Measurements from ENCODE around the gene DTHD1.

GRCh38 chr4:36338973-36339372, 57.6 kb downstream of the DTHD1 start:
- TF ChIP-seq EZH2phosphoT487 (IDR thresholded peaks at IDR 0.05; ENCODE audit: borderline replicate concordance, low read depth) = no peak
- TF ChIP-seq, protein P1, sequence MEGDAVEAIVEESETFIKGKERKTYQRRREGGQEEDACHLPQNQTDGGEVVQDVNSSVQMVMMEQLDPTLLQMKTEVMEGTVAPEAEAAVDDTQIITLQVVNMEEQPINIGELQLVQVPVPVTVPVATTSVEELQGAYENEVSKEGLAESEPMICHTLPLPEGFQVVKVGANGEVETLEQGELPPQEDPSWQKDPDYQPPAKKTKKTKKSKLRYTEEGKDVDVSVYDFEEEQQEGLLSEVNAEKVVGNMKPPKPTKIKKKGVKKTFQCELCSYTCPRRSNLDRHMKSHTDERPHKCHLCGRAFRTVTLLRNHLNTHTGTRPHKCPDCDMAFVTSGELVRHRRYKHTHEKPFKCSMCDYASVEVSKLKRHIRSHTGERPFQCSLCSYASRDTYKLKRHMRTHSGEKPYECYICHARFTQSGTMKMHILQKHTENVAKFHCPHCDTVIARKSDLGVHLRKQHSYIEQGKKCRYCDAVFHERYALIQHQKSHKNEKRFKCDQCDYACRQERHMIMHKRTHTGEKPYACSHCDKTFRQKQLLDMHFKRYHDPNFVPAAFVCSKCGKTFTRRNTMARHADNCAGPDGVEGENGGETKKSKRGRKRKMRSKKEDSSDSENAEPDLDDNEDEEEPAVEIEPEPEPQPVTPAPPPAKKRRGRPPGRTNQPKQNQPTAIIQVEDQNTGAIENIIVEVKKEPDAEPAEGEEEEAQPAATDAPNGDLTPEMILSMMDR (IDR thresholded peaks at IDR 0.05) = no peak
- TF ChIP-seq POLR2AphosphoS5 (IDR thresholded peaks at IDR 0.05; ENCODE audit: low read depth, low read length) = no peak

Measured in SK-N-SH (cell line).